WTC11 (cell line): ENCODE data around the gene GGT6.

Experiments
- ESRRA ChIP-seq: sonication (generic); formaldehyde crosslinking; IDR thresholded peaks from 2 replicates; pipeline ENCODE4 v1.8.1; 2022; ENCODE audit warnings: mild to moderate bottlenecking, missing genetic modification reagents, borderline replicate concordance
- NR1H2 ChIP-seq: sonication (generic); formaldehyde crosslinking; IDR thresholded peaks from 2 replicates; pipeline ENCODE4 v1.9.0; 2021; ENCODE audit warnings: mild to moderate bottlenecking, moderate library complexity, missing genetic modification reagents
- ZBTB21 ChIP-seq: sonication (generic); formaldehyde crosslinking; IDR thresholded peaks from 2 replicates; pipeline ENCODE4 v1.8.1; 2023; ENCODE audit warnings: mild to moderate bottlenecking, missing genetic modification reagents, borderline replicate concordance
- TF ChIP-seq, protein P1 (sequence below): fragments of 200-600 bp; IDR thresholded peaks from 2 replicates; pipeline ENCODE4 v1.8.0; 2022; ENCODE audit warnings: antibody characterized with exemption
- TF ChIP-seq, protein P2 (sequence below): sonication (generic); formaldehyde crosslinking; IDR thresholded peaks from 2 replicates; pipeline ENCODE4 v1.8.1; 2023; ENCODE audit warnings: mild to moderate bottlenecking, missing genetic modification reagents, moderate library complexity
- TF ChIP-seq, protein P3 (sequence below): sonication (generic); formaldehyde crosslinking; IDR thresholded peaks from 2 replicates; pipeline ENCODE4 v1.8.0; 2022; ENCODE audit warnings: mild to moderate bottlenecking, missing genetic modification reagents

DNA sequence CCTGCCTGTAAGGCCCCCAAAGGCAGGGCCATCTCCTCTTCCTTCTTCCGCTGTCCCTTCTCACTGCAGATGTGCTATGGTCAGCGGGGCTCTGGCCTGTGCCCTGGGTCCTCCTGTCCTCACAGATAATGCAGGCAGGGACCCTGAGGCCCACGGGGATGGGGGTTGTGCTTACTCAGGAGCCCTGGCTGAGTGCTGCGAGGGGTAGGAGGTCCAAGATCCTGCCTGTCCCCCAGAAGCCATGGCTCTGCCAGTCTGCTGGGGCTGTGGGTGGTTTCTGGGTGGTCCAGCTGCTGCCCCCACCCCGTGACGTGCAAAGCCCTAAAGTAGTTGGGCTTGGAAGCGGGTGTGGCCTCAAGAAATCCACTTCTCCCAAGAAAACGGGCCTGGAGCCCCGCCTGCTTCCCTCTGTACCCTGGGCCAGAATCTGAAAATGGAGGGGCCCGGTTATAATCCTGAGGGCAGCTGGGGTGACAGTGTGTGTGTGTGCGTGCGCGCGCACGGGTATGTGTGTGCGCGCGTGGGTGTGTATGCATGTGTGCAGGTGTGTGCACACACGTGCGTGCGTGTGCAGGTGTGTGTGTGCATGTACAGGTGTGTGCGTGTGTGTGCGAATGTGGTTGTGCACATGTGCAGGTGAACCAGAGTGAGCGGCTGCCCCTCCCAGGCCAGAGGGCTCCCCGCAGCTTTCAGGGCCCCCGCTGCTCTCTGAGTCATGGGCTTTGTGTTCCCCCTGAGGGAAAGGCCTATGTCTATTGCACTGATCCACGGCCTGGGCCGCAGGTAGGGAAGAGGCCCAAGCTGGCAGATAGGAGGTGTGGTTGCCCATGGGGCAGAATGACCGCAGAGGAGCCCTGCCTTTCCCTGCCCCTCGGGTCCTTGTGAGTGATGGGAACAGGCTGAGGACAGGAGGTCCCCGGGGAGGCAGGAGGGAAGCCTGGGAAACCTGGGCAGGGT, 47.9 kb downstream of the GGT6 start:
- TF ChIP-seq, protein P1, sequence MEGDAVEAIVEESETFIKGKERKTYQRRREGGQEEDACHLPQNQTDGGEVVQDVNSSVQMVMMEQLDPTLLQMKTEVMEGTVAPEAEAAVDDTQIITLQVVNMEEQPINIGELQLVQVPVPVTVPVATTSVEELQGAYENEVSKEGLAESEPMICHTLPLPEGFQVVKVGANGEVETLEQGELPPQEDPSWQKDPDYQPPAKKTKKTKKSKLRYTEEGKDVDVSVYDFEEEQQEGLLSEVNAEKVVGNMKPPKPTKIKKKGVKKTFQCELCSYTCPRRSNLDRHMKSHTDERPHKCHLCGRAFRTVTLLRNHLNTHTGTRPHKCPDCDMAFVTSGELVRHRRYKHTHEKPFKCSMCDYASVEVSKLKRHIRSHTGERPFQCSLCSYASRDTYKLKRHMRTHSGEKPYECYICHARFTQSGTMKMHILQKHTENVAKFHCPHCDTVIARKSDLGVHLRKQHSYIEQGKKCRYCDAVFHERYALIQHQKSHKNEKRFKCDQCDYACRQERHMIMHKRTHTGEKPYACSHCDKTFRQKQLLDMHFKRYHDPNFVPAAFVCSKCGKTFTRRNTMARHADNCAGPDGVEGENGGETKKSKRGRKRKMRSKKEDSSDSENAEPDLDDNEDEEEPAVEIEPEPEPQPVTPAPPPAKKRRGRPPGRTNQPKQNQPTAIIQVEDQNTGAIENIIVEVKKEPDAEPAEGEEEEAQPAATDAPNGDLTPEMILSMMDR: no peak
- no peak for TF ChIP-seq ZBTB21 (CRISPR knock-in tag)
- TF ChIP-seq NR1H2 (CRISPR knock-in tag): no peak
- TF ChIP-seq, protein P2, sequence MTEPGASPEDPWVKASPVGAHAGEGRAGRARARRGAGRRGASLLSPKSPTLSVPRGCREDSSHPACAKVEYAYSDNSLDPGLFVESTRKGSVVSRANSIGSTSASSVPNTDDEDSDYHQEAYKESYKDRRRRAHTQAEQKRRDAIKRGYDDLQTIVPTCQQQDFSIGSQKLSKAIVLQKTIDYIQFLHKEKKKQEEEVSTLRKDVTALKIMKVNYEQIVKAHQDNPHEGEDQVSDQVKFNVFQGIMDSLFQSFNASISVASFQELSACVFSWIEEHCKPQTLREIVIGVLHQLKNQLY (CRISPR knock-in tag): no peak
- no peak for TF ChIP-seq ESRRA (CRISPR knock-in tag)
- TF ChIP-seq, protein P3, sequence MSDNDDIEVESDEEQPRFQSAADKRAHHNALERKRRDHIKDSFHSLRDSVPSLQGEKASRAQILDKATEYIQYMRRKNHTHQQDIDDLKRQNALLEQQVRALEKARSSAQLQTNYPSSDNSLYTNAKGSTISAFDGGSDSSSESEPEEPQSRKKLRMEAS: no peak
